HepG2 (cell line): ENCODE measurements around the gene CCDC69. TPM values are rescaled to one million over a fixed set of nuclear protein-coding genes. Genes with fewer than 3 reads are reported as not detected.

Source experiments
- ATAC-seq: fragments of 200-7000 bp; cut with Tn5 transposase; 3 replicates; pipeline ENCODE4 v1.9.1; 2020; ENCODE audit warnings: mild to moderate bottlenecking, moderate library complexity
- BruUV-seq: library from RNA; stranded (reverse); fragments of 400-500 nt; replicated peaks from 2 replicates; lab custom pipeline; 2021; lab: Mats Ljungman, UMichigan
- CTCF ChIA-PET: fragments of 300-600 bp; formaldehyde crosslinking; extraction: SDS; loops from one replicate; lab custom pipeline; 2021; ENCODE audit warnings: low total read pairs, inconsistent platforms, low intra/inter-chr PET ratio; lab: Yijun Ruan, JAX
- POLR2A ChIA-PET: fragments of 350-600 bp; sonication (Branson Sonifier 250); formaldehyde crosslinking; loops from one replicate; lab custom pipeline; 2020; ENCODE audit warnings: antibody characterized with exemption, inconsistent platforms; lab: Yijun Ruan, JAX
- DNase-seq: peaks from one replicate; pipeline ENCODE4 v3.0.0-alpha.2; 2015; ENCODE audit warnings: low spot score
- FAIRE-seq: peaks from 3 replicates; lab custom pipeline; 2011; peaks lifted over from hg19 to GRCh38; lab: Jason Lieb, UNC
- H2AFZ ChIP-seq: one replicate; pipeline ENCODE4 v1.6.1; 2011; ENCODE audit warnings: low read length, inconsistent platforms
- H3K27ac ChIP-seq: fragments of 300-600 bp; 3 replicates; pipeline ENCODE4 v1.8.0; 2011; ENCODE audit warnings: mixed run types, mild to moderate bottlenecking, mixed read lengths, low read length, inconsistent platforms; ENCODE audit not compliant: insufficient read depth; ENCODE audit errors: extremely low read length
- H3K27me3 ChIP-seq, 2 experiments: fragments of 200-600 bp in 1 of 2; 2 replicates in 1 of 2; 3 replicates in 1 of 2; pipeline versions ENCODE4 v1.6.0 to v1.8.0; 2011; ENCODE audit warnings: low read length in 2 of 2, mild to moderate bottlenecking in 2 of 2, moderate library complexity in 2 of 2, inconsistent platforms in 1 of 2; ENCODE audit not compliant: insufficient read depth in 2 of 2, control insufficient read depth in 1 of 2
- H3K36me3 ChIP-seq, 2 experiments: fragments of 200-600 bp in 1 of 2; replicated peaks in 1 of 2; 2 replicates in 1 of 2; 3 replicates in 1 of 2; pipeline versions ENCODE4 v1.5.1 to v1.8.0; 2011; ENCODE audit warnings: low read length in 2 of 2, inconsistent platforms in 1 of 2; ENCODE audit not compliant: insufficient read depth in 2 of 2, control insufficient read depth in 1 of 2
- H3K4me1 ChIP-seq: 2 replicates; pipeline ENCODE4 v1.5.1; 2012; ENCODE audit warnings: low read length, inconsistent platforms; ENCODE audit not compliant: insufficient read depth
- H3K4me2 ChIP-seq: 2 replicates; pipeline ENCODE4 v1.6.0; 2011; ENCODE audit warnings: low read depth, low read length, inconsistent platforms
- H3K4me3 ChIP-seq, 3 experiments: fragments of 200-600 bp in 1 of 3; sonication (generic), shearing (Covaris generic) in 1 of 3; replicated peaks in 1 of 3; 2 replicates each; pipeline ENCODE4 v1.5.1; 2011 to 2016; ENCODE audit warnings: low read length in 3 of 3, inconsistent platforms in 2 of 3, low read depth in 2 of 3, mild to moderate bottlenecking in 2 of 3, control low read depth in 1 of 3, mixed read lengths in 1 of 3; ENCODE audit not compliant: insufficient read depth in 1 of 3
- H3K79me2 ChIP-seq: one replicate; pipeline ENCODE4 v1.6.1; 2011; ENCODE audit warnings: low read length, inconsistent platforms; ENCODE audit not compliant: insufficient read depth
- H3K9ac ChIP-seq: 2 replicates; pipeline ENCODE4 v1.6.0; 2011; ENCODE audit warnings: mild to moderate bottlenecking, low read depth, low read length, inconsistent platforms; ENCODE audit not compliant: insufficient read depth
- H3K9me3 ChIP-seq: 2 replicates; pipeline ENCODE4 v1.5.1; 2012; ENCODE audit warnings: mild to moderate bottlenecking, low read length
- H4K20me1 ChIP-seq: 2 replicates; pipeline ENCODE4 v1.6.0; 2011; ENCODE audit warnings: inconsistent platforms, mild to moderate bottlenecking, low read length, moderate library complexity; ENCODE audit not compliant: insufficient read depth
- SP4 ChIP-seq: sonication (generic); formaldehyde crosslinking; IDR thresholded peaks from 2 replicates; pipeline ENCODE4 v1.8.1; 2023; ENCODE audit warnings: mild to moderate bottlenecking, missing genetic modification reagents
- ZBTB40 ChIP-seq, 2 experiments: fragments of 450-650 bp in 1 of 2; sonication (generic) in 1 of 2; formaldehyde crosslinking in 1 of 2; IDR thresholded peaks; 2 replicates each; pipeline versions ENCODE4 v1.6.1 to v1.8.0; 2016 to 2022; ENCODE audit warnings: antibody characterized with exemption in 1 of 2, mild to moderate bottlenecking in 1 of 2, missing genetic modification reagents in 1 of 2
- ZNF503 ChIP-seq: sonication (generic); formaldehyde crosslinking; IDR thresholded peaks from 2 replicates; pipeline ENCODE4 v1.4.0; 2020; ENCODE audit warnings: missing genetic modification reagents
- WGBS: methylation state at CpG from one replicate; pipeline ENCODE4 v1.1.6; 2017; ENCODE audit warnings: low lambda C conversion rate; 5-methylcytosine and 5-hydroxymethylcytosine counted together
- in situ Hi-C: cut with HindIII; loops from 2 replicates; pipeline ENCODE4 v1.10.0; 2017; ENCODE audit warnings: low pct_unique_long_range_greater_than_20kb; ENCODE audit not compliant: extremely low pct_ligation_motif_present
- intact Hi-C: fragments of 100-400 bp; cut with micrococcal nuclease; formaldehyde crosslinking; loops from one replicate; pipeline ENCODE4 v1.10.0; 2022; ENCODE audit not compliant: unreplicated experiment
- polyA plus RNA-seq, 8 experiments: library from polyadenylated mRNA; depleted of rRNA in 3 of 8; stranded (reverse) in 7 of 8; unstranded in 1 of 8; fragments of >200 nt; fragmentation: Illumina TruSeq in 4 of 8; extraction: Trizol in 4 of 8; gene quantifications; 2 replicates each; pipeline versions ENCODE4 v1.2.1 to v1.2.3, GENCODE V29; 2011 to 2016; ENCODE audit warnings: low read depth in 4 of 8, missing spikeins in 1 of 8, mixed read lengths in 1 of 8; ENCODE audit not compliant: insufficient read depth in 1 of 8
- total RNA-seq, 5 experiments: library from RNA; depleted of rRNA; stranded (reverse); fragments of >200 nt; fragmentation: Illumina TruSeq; extraction: Trizol; gene quantifications; 2 replicates each; pipeline ENCODE4 v1.2.3, GENCODE V29; 2016; ENCODE audit warnings: low read depth in 1 of 5

Gene CCDC69
- total and polyA plus RNA-seq, 2 of the 13 experiments (the other 11 are each of a cell fraction or from before 2014, with no cell fraction given), result 12.2 to 45.2 TPM

- ATAC-seq (no peak), FAIRE-seq (no peak), DNase-seq (no peak)
- POLR2A ChIA-PET, result interaction anchor here (0.7 kb wide), 1 partner anchor 82 kb away, joined by 3 read pairs; no protein-coding TSS in a partner anchor
- no peaks in the 10 kb centered on the region for H3K9me3 ChIP-seq
- no peak for TF ChIP-seq ZBTB40 (IDR thresholded peaks at IDR 0.05)
- peak; percentile 83 for TF ChIP-seq ZBTB40 (CRISPR knock-in tag; IDR thresholded peaks at IDR 0.05)
- no peak for TF ChIP-seq ZNF503
- no peak for TF ChIP-seq SP4
- BruUV-seq, result no TSS peak
- H3K4me3 ChIP-seq, result no peak overlapping the region
- H3K27ac ChIP-seq, result no peak overlapping the region
- in situ Hi-C loops (no loop called here), intact Hi-C loops (no loop called here)
- H4K20me1 ChIP-seq, result no peaks in the 10 kb centered on the region
- no peaks in the 10 kb centered on the region for H3K36me3 ChIP-seq
- 55% methylated on average over 10 of the region's 10 CpGs for WGBS
- H2AFZ ChIP-seq, result no peak overlapping the region
- peaks cover 18% of the 10 kb centered on the region for H3K4me1 ChIP-seq
- H3K9ac ChIP-seq, result no peak overlapping the region
- CTCF ChIA-PET, result no interaction called here
- no peak overlapping the region for H3K4me2 ChIP-seq
- no peaks in the 10 kb centered on the region; a peak in 1 of 5 replicates for H3K27me3 ChIP-seq
- no peaks in the 10 kb centered on the region for H3K79me2 ChIP-seq
Measured at GRCh38 chr5:151168602-151169344, 55.1 kb downstream of the CCDC69 start.
